ENCODE measurements around the gene TTC21A. TPM values are rescaled to one million over a fixed set of nuclear protein-coding genes. Genes with fewer than 3 reads are reported as not detected.

TTC21A gene
- total RNA-seq, 6 donors from 2014 or later: 7.4 to 52.4 (median 14.3) TPM

- Histone ChIP-seq H3K9me3 (no peaks in the 10 kb centered on the region), H3K27ac (no peak overlapping the region), H3K4me1 (peaks cover 9 to 11% (median 10%) of the 10 kb centered on the region in 4 donors), H3K4me3 (no peak overlapping the region), H3K36me3 (peaks cover 0 to 11% (median 3%) of the 10 kb centered on the region in 4 donors), H3K27me3 (no peaks in the 10 kb centered on the region)
- ATAC-seq (ENCODE audit: low FRiP score in 2 of 2) (no peak), DNase-seq (no peak)
- WGBS, 2 donors: 97 to 98% methylated on average over 2 to 3 of the region's 3 CpGs
- TF ChIP-seq EP300 (IDR thresholded peaks at IDR 0.05) (no peak), POLR2AphosphoS5 (IDR thresholded peaks at IDR 0.05) (no peak), POLR2A (IDR thresholded peaks at IDR 0.05) (no peak), CTCF (IDR thresholded peaks at IDR 0.05) (no peak)
These were observed 4.6 kb downstream of the TTC21A start for GRCh38 chr3:39112113-39112512.

- Histone ChIP-seq H3K27ac (no peak overlapping the region), H3K4me3 (no peak overlapping the region), H3K9me3 (no peaks in the 10 kb centered on the region), H3K27me3 (no peaks in the 10 kb centered on the region), H3K36me3 (peaks cover 0 to 11% (median 3%) of the 10 kb centered on the region in 4 donors), H3K4me1 (peaks cover 9 to 11% (median 10%) of the 10 kb centered on the region in 4 donors)
- DNase-seq: no peak
- TF ChIP-seq EP300 (IDR thresholded peaks at IDR 0.05) (no peak), POLR2AphosphoS5 (IDR thresholded peaks at IDR 0.05) (no peak)
- no peak for ATAC-seq (ENCODE audit: low FRiP score in 2 of 2)
- WGBS, 2 donors: 93 to 100% methylated on average over 2 of the region's 2 CpGs
These were observed 5.1 kb downstream of the TTC21A start for GRCh38 chr3:39112535-39112934.

- Histone ChIP-seq H3K4me3 (no peak overlapping the region), H3K9me3 (no peaks in the 10 kb centered on the region), H3K36me3 (peaks cover 0 to 18% (median 9%) of the 10 kb centered on the region in 4 donors), H3K4me1 (peaks cover 3 to 7% (median 5%) of the 10 kb centered on the region in 4 donors), H3K27ac (no peak overlapping the region), H3K27me3 (no peaks in the 10 kb centered on the region)
- no peak for ATAC-seq (ENCODE audit: low FRiP score in 2 of 2)
- WGBS, 2 donors: 73 to 100% methylated on average over 1 to 3 of the region's 3 CpGs
- DNase-seq: no peak
- TF ChIP-seq CTCF (IDR thresholded peaks at IDR 0.05) (no peak), POLR2AphosphoS5 (IDR thresholded peaks at IDR 0.05) (no peak), POLR2A (IDR thresholded peaks at IDR 0.05) (no peak), EP300 (IDR thresholded peaks at IDR 0.05) (no peak)
These were observed 5.8 kb downstream of the TTC21A start for GRCh38 chr3:39113291-39113690.

- Histone ChIP-seq H3K27ac (no peak overlapping the region), H3K27me3 (no peaks in the 10 kb centered on the region), H3K4me1 (no peaks in the 10 kb centered on the region), H3K9me3 (no peaks in the 10 kb centered on the region), H3K4me3 (no peak overlapping the region), H3K36me3 (peaks cover 0 to 22% (median 14%) of the 10 kb centered on the region in 4 donors)
- no peak for ATAC-seq (ENCODE audit: low FRiP score in 2 of 2)
- WGBS, 2 donors: 78 to 95% methylated on average over 4 to 5 of the region's 5 CpGs
- no peak for DNase-seq
- no peak for TF ChIP-seq EP300 (IDR thresholded peaks at IDR 0.05)
- no peak for TF ChIP-seq POLR2AphosphoS5 (IDR thresholded peaks at IDR 0.05)
- no peak for TF ChIP-seq POLR2A (IDR thresholded peaks at IDR 0.05)
- no peak for TF ChIP-seq CTCF (IDR thresholded peaks at IDR 0.05)
These were observed 7.0 kb downstream of the TTC21A start for GRCh38 chr3:39114456-39114855.

- no peaks in the 10 kb centered on the region for H3K9me3 ChIP-seq
- no peaks in the 10 kb centered on the region for H3K4me1 ChIP-seq
- ATAC-seq (ENCODE audit: low FRiP score in 2 of 2) (no peak), DNase-seq (no peak)
- TF ChIP-seq EP300 (IDR thresholded peaks at IDR 0.05) (no peak), POLR2A (IDR thresholded peaks at IDR 0.05) (no peak), CTCF (IDR thresholded peaks at IDR 0.05) (no peak), POLR2AphosphoS5 (IDR thresholded peaks at IDR 0.05) (no peak)
- H3K27me3 ChIP-seq: no peaks in the 10 kb centered on the region
- peaks cover 0 to 28% (median 9%) of the 10 kb centered on the region in 4 donors for H3K36me3 ChIP-seq
- no peak overlapping the region for H3K27ac ChIP-seq
- WGBS, 2 donors: 89 to 96% methylated on average over 3 of the region's 3 CpGs
- no peak overlapping the region for H3K4me3 ChIP-seq
These were observed 8.4 kb downstream of the TTC21A start for GRCh38 chr3:39115870-39116269.
